NT2/D1 (cell line): ENCODE results near the gene SNX7.

Experiments used
- SUZ12 ChIP-seq: IDR thresholded peaks from 2 replicates; pipeline ENCODE4 v1.6.1; 2011; ENCODE audit not compliant: insufficient read length, insufficient read depth; ENCODE audit errors: extremely low read depth
- YY1 ChIP-seq: IDR thresholded peaks from 2 replicates; pipeline ENCODE4 v1.6.1; 2011; ENCODE audit not compliant: insufficient read length, insufficient read depth

GRCh38 chr1:98769162-98769561 is 107.6 kb downstream of the SNX7 start:
- TF ChIP-seq YY1 (no peak), SUZ12 (no peak)
